Body of pancreas (tissue), 4 donors: ENCODE data around the gene EGLN3. TPM values are rescaled to one million over a fixed set of nuclear protein-coding genes. Genes with fewer than 3 reads are reported as not detected.

Experiments used
- ATAC-seq: fragments of 150-250 bp; one replicate; pipeline ENCODE4 v1.9.1; 2016
- DNase-seq, 4 donors: peaks; one replicate each; pipeline ENCODE4 v3.0.0-alpha.2; 2019
- H3K27ac ChIP-seq, 4 donors: fragments of 200-600 bp; sonication (generic); 1 replicate in 3 of 4; 2 replicates in 1 of 4; pipeline versions ENCODE4 v1.5.1 to v1.6.1; 2016 to 2019; ENCODE audit warnings: mild to moderate bottlenecking in 1 of 4, mixed read lengths in 1 of 4, moderate library complexity in 1 of 4
- H3K27me3 ChIP-seq, 2 donors: fragments of 200-600 bp; sonication (generic); one replicate each; pipeline ENCODE4 v1.6.0; 2016; ENCODE audit warnings: mild to moderate bottlenecking in 1 of 2
- H3K36me3 ChIP-seq, 2 donors: fragments of 200-600 bp; sonication (generic); replicated peaks in 1 of 2; 2 replicates each; pipeline ENCODE4 v1.5.1; 2016; ENCODE audit warnings: low read depth in 2 of 2; ENCODE audit not compliant: insufficient read depth in 1 of 2
- H3K4me1 ChIP-seq: fragments of 200-600 bp; sonication (generic); one replicate; pipeline ENCODE4 v1.6.0; 2016
- H3K4me3 ChIP-seq, 2 donors: fragments of 200-600 bp; sonication (generic); 1 replicate in 1 of 2; 2 replicates in 1 of 2; pipeline ENCODE4 v1.5.1; 2016 to 2019
- H3K9me3 ChIP-seq, 3 donors: fragments of 200-600 bp; sonication (generic); 1 replicate in 2 of 3; 2 replicates in 1 of 3; pipeline ENCODE4 v1.5.1; 2016
- CTCF ChIP-seq, 7 experiments: fragments of 450-650 bp in 4 of 7; fragments of 200-600 bp in 3 of 7; sonication (generic) in 3 of 7; IDR thresholded peaks; one replicate each; pipeline ENCODE4 v1.5.1; 2016 to 2019; ENCODE audit warnings: antibody characterized with exemption in 7 of 7
- POLR2A ChIP-seq, 3 donors: fragments of 450-650 bp; IDR thresholded peaks; one replicate each; pipeline ENCODE4 v1.6.1; 2016; ENCODE audit warnings: antibody characterized with exemption in 3 of 3, mild to moderate bottlenecking in 2 of 3
- WGBS, 2 donors: methylation state at CpG; one replicate each; pipeline ENCODE4 v1.1.5; 2017; 5-methylcytosine and 5-hydroxymethylcytosine counted together
- intact Hi-C: fragments of 100-400 bp; cut with DNase I; formaldehyde crosslinking; loops from one replicate; pipeline ENCODE4 v1.15.1; 2023
- total RNA-seq, 2 donors: library from RNA; depleted of rRNA; stranded (reverse); fragments of >200 nt; gene quantifications; one replicate each; pipeline ENCODE4 v1.1.0, GENCODE V29; 2016

Gene EGLN3
- total RNA-seq, 2 donors from 2014 or later: 2.0 to 7.0 TPM

- Histone ChIP-seq H3K4me3 (no peak overlapping the region), H3K27me3 (no peaks in the 10 kb centered on the region), H3K27ac (peak overlapping the region; percentile 39 to 60 (median 51)), H3K4me1 (peaks cover 41% of the 10 kb centered on the region), H3K36me3 (no peaks in the 10 kb centered on the region), H3K9me3 (no peaks in the 10 kb centered on the region)
- DNase-seq (peak; percentile 56 to 77 (median 72)), ATAC-seq (peak; percentile 76)
- no peak for TF ChIP-seq CTCF (IDR thresholded peaks at IDR 0.05)
- no peak for TF ChIP-seq POLR2A (IDR thresholded peaks at IDR 0.05)
- 8 to 22% methylated on average over 8 of the region's 8 CpGs for WGBS, 2 donors
- intact Hi-C loops: no loop called here
Measured at GRCh38 chr14:33943096-33943883, 7.6 kb downstream of the EGLN3 start.

- no peak overlapping the region for H3K4me3 ChIP-seq
- peaks cover 49% of the 10 kb centered on the region for H3K4me1 ChIP-seq
- H3K27me3 ChIP-seq: no peaks in the 10 kb centered on the region
- no peaks in the 10 kb centered on the region for H3K36me3 ChIP-seq
- intact Hi-C loops: no loop called here
- TF ChIP-seq CTCF (IDR thresholded peaks at IDR 0.05): no peak
- no peak for TF ChIP-seq POLR2A (IDR thresholded peaks at IDR 0.05)
- DNase-seq (no peak), ATAC-seq (no peak)
- H3K9me3 ChIP-seq: no peaks in the 10 kb centered on the region
- 67 to 86% methylated on average over 3 of the region's 3 CpGs for WGBS, 2 donors
- H3K27ac ChIP-seq: no peak overlapping the region
Measured at GRCh38 chr14:33941718-33942117, 9.2 kb downstream of the EGLN3 start.

- Histone ChIP-seq H3K4me3 (no peak overlapping the region), H3K36me3 (no peaks in the 10 kb centered on the region), H3K4me1 (peaks cover 48% of the 10 kb centered on the region), H3K27ac (no peak overlapping the region), H3K9me3 (no peaks in the 10 kb centered on the region), H3K27me3 (no peaks in the 10 kb centered on the region)
- DNase-seq (no peak), ATAC-seq (no peak)
- TF ChIP-seq POLR2A (IDR thresholded peaks at IDR 0.05): no peak
- TF ChIP-seq CTCF (IDR thresholded peaks at IDR 0.05): no peak
- intact Hi-C loops: no loop called here
- WGBS, 2 donors: 64 to 67% methylated on average over 5 of the region's 5 CpGs
Measured at GRCh38 chr14:33940561-33941011, 10.3 kb downstream of the EGLN3 start.

GRCh38 chr14:33938131-33938949 is 12.5 kb downstream of the EGLN3 start:
- H3K27me3 ChIP-seq: no peaks in the 10 kb centered on the region
- DNase-seq (peak; percentile 85 to 91 (median 88)), ATAC-seq (peak; percentile 96)
- H3K9me3 ChIP-seq: no peaks in the 10 kb centered on the region
- H3K4me3 ChIP-seq: no peak overlapping the region
- 12 to 13% methylated on average over 14 to 20 of the region's 20 CpGs for WGBS, 2 donors
- peaks cover 28% of the 10 kb centered on the region for H3K4me1 ChIP-seq
- TF ChIP-seq POLR2A (IDR thresholded peaks at IDR 0.05) (peak in 2 of 3 donors; percentile 24 to 25), CTCF (IDR thresholded peaks at IDR 0.05) (no peak)
- intact Hi-C loops: no loop called here
- no peaks in the 10 kb centered on the region for H3K36me3 ChIP-seq
- H3K27ac ChIP-seq: peak overlapping the region; percentile 60 to 93 (median 84)
